Nephron progenitor cell (in vitro differentiated cells): Measurements from ENCODE around the gene LIFR.
A peak's percentile ranks its signal among the peaks of the same experiment; 100 is the strongest.
"Not testable (repeated sequence)": the region's sequence is repeated elsewhere in the genome, so short reads cannot be mapped to it uniquely, and the experiment has no call there.

Experiments
- DNase-seq: peaks from one replicate; pipeline ENCODE4 v3.0.0; 2021
- H3K27ac Mint-ChIP-seq: 2 replicates; pipeline ENCODE4 v1.8.0; 2021; ENCODE audit warnings: mild to moderate bottlenecking, moderate library complexity, mixed read lengths
- H3K27me3 Mint-ChIP-seq: 2 replicates; pipeline ENCODE4 v1.8.0; 2021; ENCODE audit warnings: mild to moderate bottlenecking, low read depth, mixed read lengths; ENCODE audit not compliant: poor library complexity
- H3K36me3 Mint-ChIP-seq: 2 replicates; pipeline ENCODE4 v1.8.0; 2021; ENCODE audit warnings: low read depth, mixed read lengths
- H3K4me1 Mint-ChIP-seq: 2 replicates; pipeline ENCODE4 v1.8.0; 2021; ENCODE audit warnings: mixed read lengths
- H3K4me3 Mint-ChIP-seq: 2 replicates; pipeline ENCODE4 v1.8.0; 2021; ENCODE audit warnings: mild to moderate bottlenecking, moderate library complexity, mixed read lengths
- H3K9me3 Mint-ChIP-seq: 2 replicates; pipeline ENCODE4 v1.8.0; 2021; ENCODE audit warnings: mild to moderate bottlenecking, moderate library complexity, mixed read lengths
- CTCF ChIP-seq: fragments of 200-600 bp; sonication (generic); IDR thresholded peaks from 2 replicates; pipeline ENCODE4 v1.5.0; 2021; ENCODE audit warnings: antibody characterized with exemption

LIFR gene

GRCh38 chr5:38528162-38528703, 28.2 kb downstream of the LIFR start:
- peaks cover 45% of the 10 kb centered on the region for H3K36me3 Mint-ChIP-seq
- DNase-seq, result no peak
- peaks cover 13% of the 10 kb centered on the region for H3K9me3 Mint-ChIP-seq
- no peak for TF ChIP-seq CTCF
- peaks cover 13% of the 10 kb centered on the region for H3K4me1 Mint-ChIP-seq
- H3K27me3 Mint-ChIP-seq, result peaks cover 3% of the 10 kb centered on the region
- H3K27ac Mint-ChIP-seq, result peak overlapping the region; percentile 8
- no peak overlapping the region for H3K4me3 Mint-ChIP-seq

GRCh38 chr5:38527475-38527874, 29.0 kb downstream of the LIFR start:
- H3K27me3 Mint-ChIP-seq, result peaks cover 3% of the 10 kb centered on the region
- H3K27ac Mint-ChIP-seq, result no peak overlapping the region
- no peak for TF ChIP-seq CTCF
- H3K4me3 Mint-ChIP-seq, result no peak overlapping the region
- peaks cover 13% of the 10 kb centered on the region for H3K9me3 Mint-ChIP-seq
- no peak for DNase-seq
- peaks cover 49% of the 10 kb centered on the region for H3K36me3 Mint-ChIP-seq
- peaks cover 13% of the 10 kb centered on the region for H3K4me1 Mint-ChIP-seq

GRCh38 chr5:38524022-38524421, 32.4 kb downstream of the LIFR start:
- Mint-ChIP-seq H3K27me3 (peaks cover 10% of the 10 kb centered on the region), H3K36me3 (peaks cover 66% of the 10 kb centered on the region), H3K9me3 (peaks cover 4% of the 10 kb centered on the region), H3K4me3 (no peak overlapping the region), H3K4me1 (peaks cover 13% of the 10 kb centered on the region), H3K27ac (no peak overlapping the region)
- no peak for DNase-seq
- no peak for TF ChIP-seq CTCF

- H3K27ac Mint-ChIP-seq, result no peak overlapping the region
- DNase-seq, result no peak
- H3K4me1 Mint-ChIP-seq, result no peaks in the 10 kb centered on the region
- H3K27me3 Mint-ChIP-seq, result peaks cover 7% of the 10 kb centered on the region
- peaks cover 57% of the 10 kb centered on the region for H3K36me3 Mint-ChIP-seq
- TF ChIP-seq CTCF, result no peak
- no peak overlapping the region for H3K4me3 Mint-ChIP-seq
- H3K9me3 Mint-ChIP-seq, result peaks cover 4% of the 10 kb centered on the region
Observed at GRCh38 chr5:38519476-38519875, 37.0 kb downstream of the LIFR start.

- no peak for TF ChIP-seq CTCF
- H3K9me3 Mint-ChIP-seq, result peaks cover 4% of the 10 kb centered on the region
- peaks cover 7% of the 10 kb centered on the region for H3K27me3 Mint-ChIP-seq
- H3K36me3 Mint-ChIP-seq, result peaks cover 51% of the 10 kb centered on the region
- H3K4me3 Mint-ChIP-seq, result no peak overlapping the region
- DNase-seq, result no peak
- H3K4me1 Mint-ChIP-seq, result no peaks in the 10 kb centered on the region
- no peak overlapping the region for H3K27ac Mint-ChIP-seq
Observed at GRCh38 chr5:38518341-38518740, 38.1 kb downstream of the LIFR start.

GRCh38 chr5:38516649-38517048, 39.8 kb downstream of the LIFR start:
- not testable (repeated sequence) for H3K4me1 Mint-ChIP-seq, H3K27ac Mint-ChIP-seq, H3K4me3 Mint-ChIP-seq, H3K9me3 Mint-ChIP-seq, DNase-seq, H3K27me3 Mint-ChIP-seq
- peaks cover 40% of the 10 kb centered on the region for H3K36me3 Mint-ChIP-seq
